ENCODE data around the gene FAU. TPM values are rescaled to one million over a fixed set of nuclear protein-coding genes. Genes with fewer than 3 reads are reported as not detected.

FAU gene
- total and polyA plus RNA-seq, 2 of the 13 experiments (the other 11 are each of a cell fraction or from before 2014, with no cell fraction given): 374 to 869 TPM

GRCh38 chr11:65134952-65135632 lies 13.2 kb upstream of the FAU start (continued):
- TF ChIP-seq RFXANK (CRISPR knock-in tag; IDR thresholded peaks at IDR 0.05) (peak; percentile 82; the same call in 1 of the 2 replicates), FOXP4 (CRISPR knock-in tag; IDR thresholded peaks at IDR 0.05) (peak; percentile 5; the same call in 1 of the 2 replicates), HOMEZ (CRISPR knock-in tag; IDR thresholded peaks at IDR 0.05; ENCODE audit: low read depth) (0 out of 2 replicates have a peak, but pooled peaks have one; percentile 25), ISL2 (CRISPR knock-in tag; IDR thresholded peaks at IDR 0.05) (0 out of 2 replicates have a peak, but pooled peaks have one; percentile 13), HNRNPUL1 (IDR thresholded peaks at IDR 0.05; ENCODE audit: low read depth, low read length) (no peak), ZSCAN21 (CRISPR knock-in tag; IDR thresholded peaks at IDR 0.05; ENCODE audit: borderline replicate concordance) (peak; percentile 60; the same call in 1 of the 2 replicates), ZNF260 (CRISPR knock-in tag; IDR thresholded peaks at IDR 0.05; ENCODE audit: borderline replicate concordance, low read depth) (no peak), ZNF350 (CRISPR knock-in tag; IDR thresholded peaks at IDR 0.05; ENCODE audit: borderline replicate concordance, low read depth) (0 out of 2 replicates have a peak, but pooled peaks have one; percentile 4), ATM (IDR thresholded peaks at IDR 0.05; ENCODE audit: borderline replicate concordance) (no peak), ZNF280B (CRISPR knock-in tag; IDR thresholded peaks at IDR 0.05; ENCODE audit: borderline replicate concordance) (no peak; the same call in 1 of the 2 replicates), ZNF772 (CRISPR knock-in tag; IDR thresholded peaks at IDR 0.05) (no peak; the same call in 1 of the 2 replicates), ZKSCAN1 (IDR thresholded peaks at IDR 0.05; ENCODE audit: low read length) (no peak), HNF4A (CRISPR knock-in tag; IDR thresholded peaks at IDR 0.05) (0 out of 2 replicates have a peak, but pooled peaks have one; percentile 6), NR2F1 (CRISPR knock-in tag; IDR thresholded peaks at IDR 0.05) (no peak), KAT8 (CRISPR knock-in tag; IDR thresholded peaks at IDR 0.05) (peak; percentile 17; the same call in 1 of the 2 replicates), ZNF570 (CRISPR knock-in tag; IDR thresholded peaks at IDR 0.05; ENCODE audit: borderline replicate concordance) (no peak), CBX2 (IDR thresholded peaks at IDR 0.05; ENCODE audit: low read depth, low read length) (no peak), CBX2 (CRISPR knock-in tag; IDR thresholded peaks at IDR 0.05; ENCODE audit: low read depth) (no peak), ZBTB49 (CRISPR knock-in tag; IDR thresholded peaks at IDR 0.05; ENCODE audit: borderline replicate concordance) (no peak), ZNF598 (CRISPR knock-in tag; IDR thresholded peaks at IDR 0.05; ENCODE audit: borderline replicate concordance) (no peak), NCOR1 (IDR thresholded peaks at IDR 0.05; ENCODE audit: borderline replicate concordance, low read length) (peak; percentile 21; the same call in 1 of the 2 replicates), CREB1 (IDR thresholded peaks at IDR 0.05) (peak; percentile 31; the same call in 1 of the 2 replicates), CREB1 (CRISPR knock-in tag; IDR thresholded peaks at IDR 0.05) (no peak; the same call in 1 of the 2 replicates)

Data from HepG2 (cell line).